ENCODE data around the gene PPFIA1. TPM values are rescaled to one million over a fixed set of nuclear protein-coding genes. Genes with fewer than 3 reads are reported as not detected.
"Not testable (repeated sequence)": the region's sequence is repeated elsewhere in the genome, so short reads cannot be mapped to it uniquely, and the experiment has no call there.

The PPFIA1 gene
- total RNA-seq, 3 donors from 2014 or later: 38.2 to 48.0 (median 46.7) TPM

GRCh38 chr11:70400643-70401042 is 130.2 kb downstream of the PPFIA1 start:
- H3K4me1 Mint-ChIP-seq (ENCODE audit: low read depth): peaks cover 20% of the 10 kb centered on the region
- no peak overlapping the region for H3K4me3 Mint-ChIP-seq
- H3K36me3 Mint-ChIP-seq (ENCODE audit: insufficient read depth): peaks cover 2% of the 10 kb centered on the region
- no peak for ATAC-seq
- no peak for DNase-seq
- no peaks in the 10 kb centered on the region for H3K9me3 Mint-ChIP-seq
- H3K27me3 Mint-ChIP-seq (ENCODE audit: low read depth): peaks cover 19% of the 10 kb centered on the region

DNA sequence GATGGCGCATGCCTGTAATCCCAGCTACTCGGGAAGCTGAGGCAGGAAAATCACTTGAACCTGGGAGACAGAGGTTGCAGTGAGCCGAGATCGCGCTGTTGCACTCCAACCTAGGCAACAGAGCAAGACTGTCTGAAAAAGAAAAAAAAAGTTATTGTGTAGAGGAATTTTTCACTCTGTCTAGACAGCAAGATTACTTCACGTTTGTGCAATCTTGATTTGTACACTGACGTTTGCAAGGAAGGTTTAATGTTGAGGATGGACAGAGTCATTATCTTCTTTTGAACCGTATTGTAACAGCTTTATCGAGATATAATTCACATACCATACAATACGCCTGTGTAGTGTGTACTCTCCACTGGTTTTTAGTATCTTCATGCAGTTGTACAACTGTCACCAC is 131.5 kb downstream of the PPFIA1 start:
- Mint-ChIP-seq H3K4me1 (ENCODE audit: low read depth) (peaks cover 20% of the 10 kb centered on the region), H3K4me3 (no peak overlapping the region), H3K36me3 (ENCODE audit: insufficient read depth) (peaks cover 2% of the 10 kb centered on the region), H3K27me3 (ENCODE audit: low read depth) (peaks cover 16% of the 10 kb centered on the region), H3K9me3 (no peaks in the 10 kb centered on the region)
- ATAC-seq (no peak), DNase-seq (no peak)

DNA sequence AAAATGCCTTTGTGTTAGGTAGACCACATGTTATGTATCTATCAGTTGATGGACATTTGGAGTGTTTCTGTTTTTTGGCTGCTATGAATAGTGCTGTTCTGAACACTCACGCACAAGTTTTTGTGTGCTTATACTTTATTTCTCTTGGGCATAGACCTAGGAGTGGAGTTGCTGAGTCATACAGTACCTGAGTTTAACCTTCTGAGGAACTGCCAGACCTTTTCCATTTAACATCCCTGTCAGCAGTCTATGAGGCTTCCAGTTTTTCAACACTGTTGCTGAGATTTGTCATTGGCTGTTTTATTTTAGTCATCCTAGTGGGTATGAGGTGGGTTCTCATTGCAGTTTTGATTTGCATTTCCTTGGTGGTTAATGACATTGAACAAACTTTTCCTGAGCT is 132.2 kb downstream of the PPFIA1 start:
- Mint-ChIP-seq H3K9me3 (no peaks in the 10 kb centered on the region), H3K4me1 (ENCODE audit: low read depth) (peaks cover 13% of the 10 kb centered on the region), H3K36me3 (ENCODE audit: insufficient read depth) (no peaks in the 10 kb centered on the region), H3K27me3 (ENCODE audit: low read depth) (peaks cover 9% of the 10 kb centered on the region), H3K4me3 (no peak overlapping the region)
- ATAC-seq (no peak), DNase-seq (no peak)

GRCh38 chr11:70404244-70404643 is 133.8 kb downstream of the PPFIA1 start:
- DNase-seq: no peak
- no peak overlapping the region for H3K4me3 Mint-ChIP-seq
- H3K9me3 Mint-ChIP-seq: no peaks in the 10 kb centered on the region
- ATAC-seq: no peak
- peaks cover 5% of the 10 kb centered on the region for H3K36me3 Mint-ChIP-seq (ENCODE audit: insufficient read depth)
- H3K27me3 Mint-ChIP-seq (ENCODE audit: low read depth): peaks cover 6% of the 10 kb centered on the region
- peaks cover 9% of the 10 kb centered on the region for H3K4me1 Mint-ChIP-seq (ENCODE audit: low read depth)

- Mint-ChIP-seq H3K4me3 (no peak overlapping the region), H3K9me3 (no peaks in the 10 kb centered on the region)
These were observed 135.3 kb downstream of the PPFIA1 start for GRCh38 chr11:70405679-70406395.

GRCh38 chr11:70407121-70407520 is 136.6 kb downstream of the PPFIA1 start:
- Mint-ChIP-seq H3K36me3 (ENCODE audit: insufficient read depth) (peaks cover 21% of the 10 kb centered on the region), H3K4me1 (ENCODE audit: low read depth) (peaks cover 6% of the 10 kb centered on the region), H3K4me3 (no peak overlapping the region), H3K9me3 (no peaks in the 10 kb centered on the region), H3K27me3 (ENCODE audit: low read depth) (peaks cover 9% of the 10 kb centered on the region)
- ATAC-seq (no peak), DNase-seq (no peak)

More at GRCh38 chr11:70405679-70406395, 135.3 kb downstream of the PPFIA1 start:
- peaks cover 6% of the 10 kb centered on the region for H3K4me1 Mint-ChIP-seq (ENCODE audit: low read depth)
- ATAC-seq (no peak), DNase-seq (no peak)
- H3K27me3 Mint-ChIP-seq (ENCODE audit: low read depth): peaks cover 5% of the 10 kb centered on the region
- peaks cover 14% of the 10 kb centered on the region for H3K36me3 Mint-ChIP-seq (ENCODE audit: insufficient read depth)

DNA sequence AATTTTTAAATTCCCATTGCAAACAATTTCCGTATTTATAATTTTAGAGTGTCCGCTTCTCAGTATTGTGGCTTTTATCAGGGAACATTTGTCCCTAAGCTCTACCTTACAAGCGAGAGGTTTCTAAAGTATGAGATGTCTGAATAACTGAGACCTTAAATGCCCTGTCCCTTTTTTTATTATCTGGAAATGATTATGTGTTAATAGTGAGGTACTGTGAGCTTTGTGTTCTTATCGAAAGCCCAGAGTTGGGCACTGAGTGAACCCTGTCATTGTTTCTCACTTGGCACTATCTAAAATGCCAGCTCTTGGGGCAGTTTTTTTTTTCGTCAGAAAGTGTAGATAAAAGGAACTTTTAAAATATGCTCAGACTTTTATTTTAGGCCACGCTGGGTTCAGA is 137.3 kb downstream of the PPFIA1 start:
- ATAC-seq (no peak), DNase-seq (no peak)
- Mint-ChIP-seq H3K36me3 (ENCODE audit: insufficient read depth) (peaks cover 26% of the 10 kb centered on the region), H3K4me3 (no peak overlapping the region), H3K27me3 (ENCODE audit: low read depth) (peaks cover 9% of the 10 kb centered on the region), H3K4me1 (ENCODE audit: low read depth) (peaks cover 1% of the 10 kb centered on the region), H3K9me3 (no peaks in the 10 kb centered on the region)

DNA sequence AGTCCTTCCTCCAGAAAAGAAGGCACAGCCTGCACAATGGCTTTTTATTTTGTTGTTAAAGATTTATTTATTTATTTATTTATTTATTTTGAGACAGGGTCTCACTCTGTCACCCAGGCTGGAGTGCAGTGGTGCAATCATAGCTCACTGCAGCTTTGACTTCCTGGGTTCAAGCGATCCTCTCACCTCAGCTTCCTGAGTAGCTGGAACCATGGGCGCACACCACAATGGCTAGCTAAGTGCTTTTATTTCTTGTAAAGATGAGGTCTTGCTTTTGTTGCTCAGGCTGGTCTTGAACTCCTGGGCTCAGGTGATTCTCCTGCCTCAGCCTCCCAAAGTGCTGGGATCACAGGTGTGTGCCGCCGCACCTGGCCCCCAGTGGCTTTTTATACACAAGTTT is 137.8 kb downstream of the PPFIA1 start:
- H3K4me3 Mint-ChIP-seq; H3K4me1 Mint-ChIP-seq (ENCODE audit: low read depth); DNase-seq; H3K9me3 Mint-ChIP-seq; H3K27me3 Mint-ChIP-seq (ENCODE audit: low read depth); ATAC-seq: not testable (repeated sequence)
- peaks cover 27% of the 10 kb centered on the region for H3K36me3 Mint-ChIP-seq (ENCODE audit: insufficient read depth)

DNA sequence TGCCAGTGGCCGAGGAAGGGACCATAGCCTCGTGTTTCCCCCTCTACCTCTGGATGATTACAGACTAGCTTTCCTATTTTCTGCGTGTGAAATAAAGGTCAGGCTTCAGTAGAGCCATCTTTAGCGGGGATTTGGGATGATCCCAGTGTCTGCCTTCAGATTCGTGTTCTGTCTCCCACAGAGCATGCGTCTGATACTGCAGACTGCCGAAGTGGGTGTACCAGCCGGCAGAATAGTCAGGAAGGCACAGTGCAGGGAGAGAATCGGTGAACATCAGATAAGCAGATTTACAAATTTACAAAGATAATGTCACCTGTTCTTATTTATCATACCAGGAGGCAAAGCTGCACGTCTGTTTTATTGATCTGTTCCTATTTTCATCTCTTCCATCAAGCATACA is 138.9 kb downstream of the PPFIA1 start:
- no peak overlapping the region for H3K4me3 Mint-ChIP-seq
- no peaks in the 10 kb centered on the region for H3K9me3 Mint-ChIP-seq
- H3K4me1 Mint-ChIP-seq (ENCODE audit: low read depth): no peaks in the 10 kb centered on the region
- DNase-seq (no peak), ATAC-seq (no peak)
- H3K27me3 Mint-ChIP-seq (ENCODE audit: low read depth): peaks cover 11% of the 10 kb centered on the region
- H3K36me3 Mint-ChIP-seq (ENCODE audit: insufficient read depth): peaks cover 27% of the 10 kb centered on the region

DNA sequence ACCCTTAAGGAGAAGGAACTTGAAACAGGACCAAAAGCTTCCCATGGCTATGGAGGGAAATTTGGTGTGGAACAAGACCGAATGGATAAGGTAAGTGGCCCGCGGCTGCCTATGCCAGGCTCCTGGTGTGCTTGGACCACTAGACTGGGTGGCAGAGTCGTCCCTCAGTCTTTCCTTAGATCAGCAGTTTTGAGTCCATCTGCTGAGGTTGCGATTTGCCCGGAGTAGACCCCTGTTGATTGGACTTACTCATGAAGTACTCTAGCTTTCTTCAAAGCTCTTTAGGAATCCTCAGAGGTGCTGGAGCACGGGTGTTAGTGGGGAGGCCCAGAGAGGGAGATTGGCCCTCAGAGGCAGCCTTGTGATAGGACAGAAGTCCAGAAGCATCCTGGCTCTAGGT is 139.4 kb downstream of the PPFIA1 start:
- Mint-ChIP-seq H3K27me3 (ENCODE audit: low read depth) (peaks cover 11% of the 10 kb centered on the region), H3K36me3 (ENCODE audit: insufficient read depth) (peaks cover 29% of the 10 kb centered on the region), H3K9me3 (no peaks in the 10 kb centered on the region), H3K4me1 (ENCODE audit: low read depth) (no peaks in the 10 kb centered on the region), H3K4me3 (no peak overlapping the region)
- ATAC-seq (no peak), DNase-seq (no peak)

DNA sequence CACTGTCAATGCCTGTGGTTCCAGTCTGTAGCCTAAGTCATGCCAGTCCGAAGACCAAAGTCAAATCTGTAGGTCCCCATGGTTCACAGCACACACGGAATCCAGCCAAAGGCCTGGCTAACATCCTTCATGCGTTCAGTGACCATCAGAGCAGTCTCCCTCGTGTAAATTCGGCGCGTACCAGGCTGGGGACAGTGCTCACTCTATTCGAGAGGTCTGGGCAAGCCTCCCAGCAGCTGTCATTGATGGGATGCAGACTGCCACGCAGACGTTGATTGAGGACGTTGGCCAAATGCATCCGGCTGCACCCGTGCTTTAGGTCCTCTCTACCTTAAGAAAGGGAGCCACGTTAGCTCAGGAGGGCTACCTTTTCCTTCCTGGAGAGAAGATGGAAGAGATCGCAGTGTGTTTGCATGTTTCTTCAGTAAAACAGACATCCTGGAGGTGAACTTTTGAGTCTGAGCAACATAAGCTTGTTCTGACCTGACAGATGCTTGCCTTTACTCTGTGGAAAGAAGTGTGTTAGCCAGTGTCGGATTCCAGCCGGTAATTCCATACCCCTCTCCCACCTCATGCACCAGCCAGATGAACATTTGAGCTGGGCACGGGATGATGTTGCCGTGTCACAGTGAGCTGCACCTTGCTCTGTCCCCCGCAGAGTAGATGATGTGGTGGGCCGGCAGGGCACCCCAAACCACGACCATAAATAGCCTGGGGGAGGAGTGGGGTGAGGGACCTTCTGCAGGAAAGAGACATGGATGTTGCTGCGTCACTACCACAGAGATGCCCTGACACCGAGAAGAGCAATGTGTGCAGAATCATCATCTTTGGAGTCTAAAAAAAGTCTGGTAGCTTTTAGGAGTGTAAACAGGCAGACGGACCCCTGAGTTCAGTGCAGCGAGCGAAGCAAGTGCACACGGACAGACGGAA is 140.1 kb downstream of the PPFIA1 start:
- Mint-ChIP-seq H3K9me3 (no peaks in the 10 kb centered on the region), H3K4me1 (ENCODE audit: low read depth) (no peaks in the 10 kb centered on the region), H3K4me3 (no peak overlapping the region), H3K36me3 (ENCODE audit: insufficient read depth) (peaks cover 33% of the 10 kb centered on the region), H3K27me3 (ENCODE audit: low read depth) (peaks cover 11% of the 10 kb centered on the region)
- DNase-seq: no peak
- no peak for ATAC-seq

- no peak overlapping the region for H3K4me3 Mint-ChIP-seq
- H3K27me3 Mint-ChIP-seq (ENCODE audit: low read depth): peaks cover 11% of the 10 kb centered on the region
- H3K4me1 Mint-ChIP-seq (ENCODE audit: low read depth): no peaks in the 10 kb centered on the region
- DNase-seq (no peak), ATAC-seq (no peak)
- H3K36me3 Mint-ChIP-seq (ENCODE audit: insufficient read depth): peaks cover 33% of the 10 kb centered on the region
- H3K9me3 Mint-ChIP-seq: no peaks in the 10 kb centered on the region
These were observed 141.4 kb downstream of the PPFIA1 start for GRCh38 chr11:70411713-70412452.

DNA sequence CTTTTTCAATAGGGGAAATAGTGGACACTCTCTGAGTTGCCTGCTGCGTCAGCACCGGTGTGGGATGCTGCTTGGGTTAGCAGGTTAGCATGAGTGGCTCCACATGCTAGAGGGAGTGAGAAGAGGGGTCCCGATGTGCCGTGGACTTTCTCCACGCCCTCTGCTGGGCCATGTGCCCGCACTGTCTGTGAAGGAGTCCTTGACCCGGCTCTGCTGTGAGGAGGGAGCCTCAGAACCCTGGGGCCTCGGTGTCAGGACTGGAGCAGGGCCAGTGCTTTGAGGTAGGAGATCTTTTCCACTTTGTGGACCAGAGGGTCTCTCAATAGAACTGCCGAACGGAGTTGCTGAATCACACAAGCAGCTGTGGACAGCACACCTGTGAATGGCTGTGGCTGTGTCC is 142.7 kb downstream of the PPFIA1 start:
- Mint-ChIP-seq H3K4me1 (ENCODE audit: low read depth) (no peaks in the 10 kb centered on the region), H3K27me3 (ENCODE audit: low read depth) (peaks cover 11% of the 10 kb centered on the region), H3K36me3 (ENCODE audit: insufficient read depth) (peaks cover 33% of the 10 kb centered on the region), H3K9me3 (no peaks in the 10 kb centered on the region), H3K4me3 (no peak overlapping the region)
- ATAC-seq: no peak
- DNase-seq: no peak

- H3K9me3 Mint-ChIP-seq: no peaks in the 10 kb centered on the region
- H3K4me3 Mint-ChIP-seq: no peak overlapping the region
- H3K27me3 Mint-ChIP-seq (ENCODE audit: low read depth): peaks cover 11% of the 10 kb centered on the region
- peaks cover 26% of the 10 kb centered on the region for H3K36me3 Mint-ChIP-seq (ENCODE audit: insufficient read depth)
- ATAC-seq: no peak
- no peaks in the 10 kb centered on the region for H3K4me1 Mint-ChIP-seq (ENCODE audit: low read depth)
- DNase-seq: no peak
These were observed 144.0 kb downstream of the PPFIA1 start for GRCh38 chr11:70414341-70415100.

Data from activated T-cell treated with anti-CD3 and anti-CD28 coated beads, Interleukin-2, amount 50 U/mL, for 4 hours (primary cell).